NCI-H2029 (cell line): ENCODE data around the gene ABHD2.
A peak's percentile ranks its signal among the peaks of the same experiment; 100 is the strongest.

Experiments
- DNase-seq: peaks from one replicate; lab custom pipeline; 2025; lab: John Stamatoyannopoulos, UW

Gene ABHD2

DNA sequence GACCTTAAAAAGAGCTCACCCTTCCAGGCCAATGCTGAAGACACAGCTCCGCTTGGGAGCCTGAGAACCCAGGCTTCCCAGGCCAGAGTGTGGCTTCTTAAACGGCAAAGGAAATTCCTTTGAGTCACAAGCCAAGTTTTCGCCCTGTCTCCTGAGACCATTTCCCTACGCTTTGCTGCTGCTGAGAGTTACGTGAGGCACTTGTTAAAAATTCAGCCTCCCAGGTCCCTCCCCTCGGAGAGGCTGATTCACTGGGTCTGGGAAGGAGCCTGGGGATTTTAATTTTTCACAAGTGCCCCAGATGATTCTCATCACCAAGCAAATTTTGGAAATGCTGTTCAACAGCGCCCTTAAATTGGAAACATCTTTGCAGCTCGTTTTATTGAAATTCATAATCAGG, 107.6 kb downstream of the ABHD2 start:
- DNase-seq = no peak

DNA sequence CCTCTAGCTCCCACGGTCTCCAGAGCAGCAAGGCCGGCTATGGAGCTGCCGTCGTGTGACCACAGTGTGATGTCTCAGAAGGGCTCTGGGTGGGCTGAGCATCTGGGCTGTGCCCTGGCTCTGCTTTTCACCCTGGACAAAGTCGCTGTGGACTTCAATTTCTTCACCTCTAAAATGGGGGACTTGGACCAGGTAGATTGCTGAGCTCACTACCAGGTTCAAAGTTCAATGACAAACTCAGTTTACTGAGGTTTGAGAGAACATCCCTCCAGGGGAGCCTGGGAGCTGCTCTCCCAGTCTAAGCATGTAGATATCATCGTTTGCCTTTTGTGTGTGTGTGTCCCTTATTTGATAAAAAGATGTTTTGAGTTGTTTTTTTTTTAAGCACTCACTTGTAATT, 108.0 kb downstream of the ABHD2 start:
- DNase-seq = no peak

DNA sequence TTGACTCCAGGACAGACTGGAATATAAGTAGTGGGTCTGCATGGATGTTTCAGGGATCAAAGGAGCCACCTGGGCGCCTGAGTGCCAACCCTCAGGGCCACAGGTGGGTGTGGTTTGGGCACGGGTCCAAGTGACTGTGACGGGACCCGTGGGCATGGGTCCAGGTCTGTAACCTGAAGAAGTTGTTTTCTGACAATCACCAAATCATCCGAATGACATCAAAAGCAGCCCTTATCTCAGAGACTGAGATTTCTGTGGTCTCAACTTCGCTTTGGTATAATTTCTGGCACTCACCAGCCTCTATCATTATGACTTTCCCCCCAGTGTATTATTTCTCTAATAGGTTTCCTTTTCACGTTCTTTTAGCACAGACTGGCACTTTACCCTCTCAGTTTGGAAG, 108.7 kb downstream of the ABHD2 start:
- peak; percentile 63 for DNase-seq

DNA sequence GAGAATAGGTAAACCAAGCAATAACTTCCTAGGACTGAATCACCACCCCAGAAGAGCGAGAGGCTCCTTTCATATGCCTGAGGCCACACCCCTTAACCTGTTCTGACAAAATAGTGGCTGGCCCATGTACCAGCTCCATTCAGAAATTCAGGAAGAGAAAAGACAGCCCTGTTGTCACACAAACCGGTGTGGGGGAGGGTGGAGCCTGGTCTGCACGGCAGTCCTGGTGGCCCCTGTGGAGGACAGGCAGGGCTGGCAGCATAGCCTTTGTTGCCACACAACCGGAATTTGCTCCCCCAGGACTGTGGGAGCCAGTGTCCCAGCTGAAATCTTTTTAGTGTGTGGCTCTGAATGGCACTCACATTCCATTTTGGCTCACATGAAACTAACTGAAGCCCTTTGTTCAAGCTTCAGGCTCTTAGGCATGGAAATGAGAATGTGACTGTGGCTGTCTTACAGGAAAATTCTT, 109.3 kb downstream of the ABHD2 start:
- DNase-seq = peak; percentile 42

DNA sequence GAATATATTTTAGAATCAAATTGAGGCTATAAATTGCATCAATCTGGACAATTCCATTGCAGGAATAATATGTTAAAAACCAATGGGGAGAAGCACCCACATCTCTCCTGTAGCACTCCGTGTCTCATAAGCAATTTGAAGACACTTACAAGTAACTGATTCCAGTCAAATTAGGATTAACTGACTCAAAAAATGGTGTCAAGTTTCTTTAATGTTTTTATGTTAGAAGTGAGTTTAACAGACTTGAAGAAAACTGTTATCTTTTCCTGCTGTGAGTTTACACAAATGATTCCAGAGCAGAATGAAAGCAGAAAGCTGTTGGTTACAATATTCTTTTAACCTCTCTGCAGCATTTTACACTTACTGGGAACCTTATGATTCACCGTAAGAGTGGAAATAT, 109.9 kb downstream of the ABHD2 start:
- no peak for DNase-seq

DNA sequence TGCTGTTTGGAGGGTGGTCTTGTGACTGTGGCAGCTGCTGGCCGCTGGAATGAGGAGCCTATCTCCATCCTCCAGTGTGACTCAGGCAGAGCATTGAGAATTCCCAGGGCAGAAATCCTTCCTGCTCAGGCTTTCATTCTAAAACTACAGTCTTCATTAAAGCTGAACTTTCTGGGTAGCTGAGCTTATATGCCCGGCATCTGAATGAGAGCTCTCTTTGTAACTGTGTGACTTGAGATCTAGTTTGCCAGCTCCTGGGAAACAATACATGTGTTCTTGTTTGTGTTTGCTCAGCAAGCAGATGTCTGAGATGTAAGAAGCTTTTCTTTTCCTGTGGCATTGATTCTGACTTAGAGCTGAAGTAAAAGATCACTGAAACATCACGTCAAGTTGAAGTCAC, 110.7 kb downstream of the ABHD2 start:
- no peak for DNase-seq

DNA sequence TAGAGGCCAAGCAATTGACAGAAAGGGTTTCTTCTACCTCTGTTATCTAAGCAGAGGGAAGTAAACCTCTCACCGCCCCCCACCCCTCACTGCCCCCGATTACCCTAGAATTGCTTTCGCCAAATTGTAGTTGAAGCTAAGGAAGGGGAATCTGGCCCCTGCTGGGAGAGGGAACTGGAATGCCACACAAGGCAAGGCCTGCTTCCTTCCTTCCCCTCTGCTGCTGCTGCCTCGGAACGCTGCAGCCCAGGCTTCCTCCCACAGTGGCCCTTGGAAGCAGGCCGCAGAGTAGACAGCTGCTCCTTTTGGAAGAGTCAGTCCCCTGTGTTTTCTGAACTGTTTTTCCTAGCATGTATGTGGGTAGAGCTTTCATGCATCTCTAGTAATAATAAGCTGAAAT, 111.5 kb downstream of the ABHD2 start:
- DNase-seq = no peak

DNA sequence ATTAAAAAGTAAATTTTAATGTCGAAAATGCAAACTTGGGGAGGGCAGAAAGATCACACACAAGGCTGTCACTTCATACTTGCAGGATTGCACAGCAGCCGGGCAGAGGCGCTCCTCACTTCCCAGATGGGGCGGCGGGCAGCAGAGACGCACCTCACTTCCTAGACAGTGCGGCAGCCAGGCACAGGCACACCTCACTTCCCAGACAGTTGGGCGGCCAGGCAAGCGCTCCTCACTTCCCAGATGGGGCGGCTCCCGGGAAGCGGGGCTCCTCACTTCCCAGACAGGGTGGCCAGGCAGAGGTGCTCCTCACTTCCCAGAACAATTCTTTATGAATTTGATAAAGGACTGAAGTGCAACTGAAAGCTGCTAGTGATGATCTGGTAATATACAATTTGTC, 111.9 kb downstream of the ABHD2 start:
- no peak for DNase-seq

DNA sequence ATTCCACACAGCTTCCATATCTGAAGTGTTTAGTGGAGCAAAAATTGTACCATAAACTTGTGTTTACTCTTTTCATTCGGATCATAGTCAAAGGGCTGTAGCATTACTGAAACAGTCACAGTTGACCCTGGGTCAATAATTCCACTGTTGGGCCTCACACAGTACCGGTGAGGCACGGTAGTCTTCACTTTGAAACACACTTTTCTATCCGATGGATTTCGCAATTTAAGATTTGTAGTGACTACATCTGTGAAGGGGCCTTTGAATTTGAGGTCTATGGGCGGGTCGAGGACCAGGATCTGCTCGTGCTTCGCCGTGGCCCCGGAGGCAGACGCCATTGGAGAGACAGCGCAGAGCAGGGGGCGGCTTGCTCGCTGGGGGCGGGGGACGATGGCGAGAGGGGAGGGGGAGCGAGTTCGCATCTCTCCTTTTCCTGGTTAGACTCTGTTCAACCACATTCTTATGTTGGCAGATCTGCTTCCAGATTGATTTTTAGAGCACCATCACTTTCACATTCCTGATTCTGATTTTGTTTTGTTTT, 113.3 kb downstream of the ABHD2 start:
- DNase-seq = no peak

DNA sequence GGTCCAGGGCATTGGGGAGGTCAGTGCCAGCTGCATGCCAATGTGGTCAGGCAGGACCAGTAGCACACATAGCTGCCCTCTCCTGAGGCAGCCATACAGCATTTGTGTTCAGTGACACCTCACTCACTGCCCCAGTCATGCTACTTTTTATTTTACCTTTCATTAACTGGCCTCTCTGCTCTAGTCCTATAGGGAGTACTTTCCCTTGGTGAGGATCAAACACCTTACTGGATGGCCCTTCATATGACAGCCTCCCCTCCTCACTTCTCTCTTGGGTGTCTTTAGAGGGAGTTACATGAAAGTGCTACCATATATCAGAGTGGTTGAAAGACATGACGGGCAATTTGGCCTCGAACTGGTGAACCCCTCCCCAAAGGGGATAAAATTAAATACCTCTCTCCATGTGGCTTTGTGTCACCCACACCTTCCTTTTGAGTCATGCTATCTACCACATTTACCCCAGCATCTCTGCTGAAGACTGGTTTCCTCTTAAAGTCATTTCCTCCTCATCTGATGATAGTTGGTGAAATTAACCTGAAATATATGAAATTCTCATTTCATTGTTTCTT, 115.5 kb downstream of the ABHD2 start:
- no peak for DNase-seq

DNA sequence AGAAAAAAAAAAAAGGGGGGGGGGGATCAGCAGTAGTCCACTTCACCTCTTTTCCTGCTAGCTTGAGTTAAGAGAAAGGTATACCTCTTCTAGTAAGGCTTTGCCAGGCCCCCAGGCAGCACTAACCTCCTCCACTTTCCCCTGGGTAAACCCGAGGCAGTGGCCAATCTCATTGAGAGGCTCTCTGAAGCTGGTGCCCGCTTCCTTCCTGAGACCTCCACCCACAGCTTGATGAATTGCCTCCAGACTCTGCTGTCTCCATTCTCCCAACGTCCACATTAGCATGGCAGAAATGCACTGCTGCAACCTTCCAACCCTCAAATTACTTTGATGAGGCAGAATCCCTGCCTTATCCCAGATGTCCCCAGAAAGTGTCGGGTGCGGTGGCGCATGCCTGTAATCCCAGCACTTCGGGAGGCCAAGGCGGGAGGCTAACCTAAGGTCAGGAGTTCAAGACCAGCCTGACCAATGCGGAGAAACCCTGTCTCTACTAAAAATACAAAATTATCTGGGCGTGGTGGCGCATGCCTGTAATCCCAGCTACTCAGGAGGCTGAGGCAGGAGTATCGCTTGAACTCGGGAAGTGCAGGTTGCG, 117.8 kb downstream of the ABHD2 start:
- DNase-seq = no peak

DNA sequence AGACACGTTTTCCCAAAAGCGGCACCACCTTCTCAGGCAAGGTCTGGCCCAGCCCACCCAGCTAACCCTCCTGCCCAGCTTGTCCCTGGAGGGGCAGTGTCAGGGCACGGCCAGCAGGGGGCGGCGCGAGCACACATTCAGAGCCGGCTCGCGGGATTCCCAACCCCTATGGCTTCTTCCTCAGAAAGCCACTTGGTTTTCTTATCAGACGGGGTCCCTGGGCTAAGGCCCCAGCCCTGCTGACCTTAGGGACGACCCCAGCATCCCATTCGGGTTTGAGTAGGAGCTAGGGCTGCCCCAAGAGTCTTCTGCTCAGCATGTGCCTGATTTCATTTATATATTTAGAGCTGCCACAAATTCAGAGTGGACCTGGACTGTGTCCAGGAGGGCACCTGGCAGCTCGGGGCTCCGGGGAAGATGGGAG, 118.7 kb downstream of the ABHD2 start:
- peak; percentile 24 for DNase-seq

DNA sequence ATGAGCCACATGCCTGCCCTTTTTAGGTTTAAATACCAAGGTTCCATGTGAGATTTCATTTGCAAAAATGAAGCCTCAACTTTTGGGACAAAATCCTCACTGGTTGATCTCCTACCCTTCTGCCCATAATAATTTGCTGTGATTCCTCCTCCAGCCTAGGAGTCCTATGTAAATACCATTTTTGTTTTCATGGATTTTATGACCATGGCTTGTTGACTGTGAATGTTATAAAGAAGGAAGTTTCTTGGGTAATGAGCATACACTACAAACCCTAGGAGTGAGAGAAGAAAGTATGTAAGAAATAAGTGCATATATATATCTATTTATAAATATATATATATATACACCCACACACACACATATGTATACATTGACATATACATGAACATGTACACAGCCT, 120.0 kb downstream of the ABHD2 start:
- no peak for DNase-seq

DNA sequence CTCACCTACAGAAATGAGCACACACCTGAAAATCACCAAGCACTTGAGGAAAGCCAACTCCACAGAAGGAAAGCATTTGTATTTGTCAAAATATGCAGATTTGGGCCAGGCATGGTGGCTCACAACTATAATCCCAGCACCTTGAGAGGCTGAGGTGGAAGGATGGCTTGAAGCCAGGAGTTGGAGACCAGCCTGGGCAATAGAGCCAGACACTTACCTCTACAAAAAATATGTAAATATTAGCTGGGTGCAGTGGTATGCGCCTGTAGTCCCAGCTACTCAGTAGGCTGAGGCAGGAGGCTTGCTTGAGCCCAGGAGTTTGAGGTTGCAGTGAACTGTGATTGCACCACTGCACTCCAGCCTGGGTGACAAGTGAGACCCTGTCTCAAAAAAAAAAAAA, 120.8 kb downstream of the ABHD2 start:
- DNase-seq = no peak

DNA sequence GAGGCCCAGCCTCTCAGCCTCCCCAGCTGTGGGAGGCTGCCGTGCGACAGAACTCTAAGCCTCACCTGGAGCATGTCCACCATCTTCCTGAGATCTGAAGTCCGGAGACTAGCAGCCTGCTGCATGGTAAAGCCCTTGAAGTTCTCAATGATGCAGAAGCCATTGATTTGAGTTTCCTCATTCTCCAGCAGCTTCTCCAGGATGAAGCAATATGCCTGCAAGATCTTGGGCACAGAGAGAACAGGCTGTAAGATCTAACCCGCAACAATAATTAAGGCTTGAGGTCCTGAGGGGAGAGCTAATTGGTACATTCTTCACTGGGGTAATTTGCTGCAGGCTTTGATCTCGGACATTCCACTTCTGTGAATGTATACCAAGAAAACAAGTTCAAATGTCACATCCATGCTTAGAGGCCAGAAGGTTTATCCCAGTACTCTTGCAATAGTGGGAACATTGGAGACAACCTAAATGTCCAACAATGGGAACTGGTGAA, 123.5 kb downstream of the ABHD2 start:
- no peak for DNase-seq

DNA sequence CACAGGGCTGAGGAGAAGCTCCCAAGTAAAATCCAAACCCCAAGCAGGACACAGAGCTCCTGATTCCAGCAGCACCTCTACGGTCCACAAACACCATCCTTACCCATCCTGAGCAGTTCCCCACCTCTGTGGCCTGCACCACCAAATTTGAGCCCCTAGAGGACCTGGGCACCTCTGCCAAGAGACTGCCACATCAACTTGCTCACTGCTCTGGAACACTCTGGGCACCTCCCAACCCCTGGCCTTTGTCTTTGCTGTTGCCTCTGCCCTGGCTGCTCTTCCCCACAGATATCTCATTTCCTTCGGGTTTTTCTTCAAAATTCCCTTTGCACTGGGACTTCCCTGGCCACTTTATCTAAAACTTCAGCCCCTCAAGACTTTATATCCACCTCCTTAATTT, 127.4 kb downstream of the ABHD2 start:
- no peak for DNase-seq

DNA sequence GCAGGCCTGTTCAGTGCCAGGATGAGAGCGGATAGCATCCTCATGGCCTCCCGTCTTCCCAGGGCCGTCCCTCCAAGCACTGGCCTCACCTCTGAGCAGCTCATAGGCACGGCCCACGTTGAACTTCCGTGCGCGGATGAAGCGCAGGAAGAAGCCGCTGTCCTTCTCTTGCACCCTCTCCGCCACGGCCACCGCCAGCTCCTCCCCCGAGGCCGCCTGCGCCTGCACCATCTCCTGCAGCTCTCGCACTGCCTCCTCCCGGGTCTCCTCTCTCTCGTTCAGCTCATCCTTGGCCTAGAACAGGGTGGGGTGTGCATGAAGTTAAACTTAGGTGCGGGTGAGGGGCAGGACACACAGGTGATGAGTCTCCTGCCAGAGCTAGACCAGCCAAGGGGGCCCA, 128.8 kb downstream of the ABHD2 start:
- no peak for DNase-seq

DNA sequence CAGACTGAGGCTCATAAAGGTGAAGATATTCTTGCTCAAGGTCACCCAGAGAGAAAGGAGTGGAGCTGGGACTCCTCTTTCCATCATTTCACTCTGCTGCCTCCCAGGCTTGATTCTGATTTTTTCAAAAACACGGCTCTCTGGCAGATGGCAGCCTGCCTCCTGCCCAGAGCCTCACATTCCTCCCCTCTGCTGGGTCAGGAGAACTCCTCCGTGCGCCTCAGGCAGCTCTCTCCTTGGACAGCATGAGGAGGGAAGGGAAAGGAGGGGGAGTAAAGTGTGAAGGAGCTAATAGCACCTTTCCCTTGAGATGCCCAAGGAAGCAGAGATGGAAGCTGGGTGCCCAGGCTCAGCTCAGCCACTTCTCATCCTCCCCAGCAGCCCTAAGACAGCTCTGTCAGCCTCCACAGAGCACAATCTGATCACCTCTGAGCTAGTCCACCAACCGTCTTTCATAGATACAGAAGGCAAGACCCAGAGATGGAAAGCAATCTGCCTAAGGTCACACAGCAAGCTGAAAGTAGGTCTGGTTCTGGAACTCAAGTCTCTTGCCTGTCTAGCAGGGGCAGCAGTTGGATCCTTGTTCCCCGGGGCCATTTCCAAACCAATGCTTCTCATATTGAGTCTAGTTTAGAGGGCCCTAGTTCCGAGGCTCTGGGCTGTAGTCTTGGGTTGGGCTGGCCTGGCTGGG, 129.6 kb downstream of the ABHD2 start:
- DNase-seq = no peak

DNA sequence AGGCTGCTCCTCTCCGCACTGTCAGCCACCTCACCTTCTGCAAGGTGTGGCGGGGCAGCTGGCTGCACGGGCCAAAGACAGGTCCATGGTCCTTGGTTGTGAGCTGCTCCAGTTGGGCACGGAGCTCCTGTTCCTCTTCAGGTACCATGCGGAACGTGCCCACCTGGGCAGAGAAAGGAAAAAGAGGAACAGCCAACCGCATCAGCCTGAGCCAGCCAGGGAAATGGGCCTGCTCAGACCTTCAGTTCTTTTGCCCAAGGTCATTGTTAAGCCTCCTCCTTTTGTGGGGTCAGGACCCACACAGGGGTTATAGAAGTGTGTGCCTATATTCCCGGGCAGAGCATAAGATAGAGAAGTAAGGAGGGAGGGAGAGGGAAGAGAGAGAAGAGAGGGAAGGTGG, 130.3 kb downstream of the ABHD2 start:
- DNase-seq = no peak

DNA sequence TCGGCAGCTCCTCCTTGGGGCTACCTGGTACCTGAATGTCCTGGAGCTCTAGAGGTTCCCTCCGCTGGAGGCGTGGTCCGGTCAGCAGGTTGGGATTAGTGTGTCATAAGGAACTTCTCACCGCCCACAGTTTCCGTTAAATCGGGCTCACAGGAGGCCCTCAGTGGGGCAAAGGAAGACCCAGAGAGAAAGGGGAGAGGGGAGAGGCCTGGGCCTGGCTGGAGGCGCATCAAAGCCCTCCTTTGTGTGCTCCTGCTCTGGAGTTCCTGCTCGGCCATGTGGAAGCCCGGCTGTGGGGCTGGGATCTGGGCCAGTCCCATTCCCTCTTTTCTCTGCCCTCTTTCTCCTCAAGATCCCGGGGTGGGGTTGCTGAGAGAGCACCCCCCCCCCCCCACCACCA, 133.3 kb downstream of the ABHD2 start, which contains the start of gene RLBP1:
Gene RLBP1, minus strand, starts transcription at position 37 of the 400 bp plus-strand sequence. CDS start 2,604 bp downstream, outside the sequence.
- no peak for DNase-seq

DNA sequence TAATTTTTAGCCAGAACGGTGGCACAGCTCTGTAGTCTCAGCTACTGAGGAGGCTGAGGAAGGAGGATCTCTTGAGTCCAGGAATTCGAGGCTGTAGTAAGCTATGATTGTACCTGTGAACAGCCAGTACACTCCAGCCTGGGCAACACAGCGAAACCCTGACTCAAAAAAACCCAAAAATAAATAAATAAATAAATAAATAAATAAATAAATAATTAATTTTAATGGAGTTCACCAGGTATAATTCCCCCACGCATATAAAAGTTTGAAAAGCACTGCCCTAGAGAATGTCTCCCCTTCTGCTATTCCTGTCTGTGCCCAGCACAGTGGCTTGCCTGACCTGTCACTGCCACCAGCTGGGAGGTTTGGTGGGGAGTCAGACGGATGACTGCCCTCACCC, 137.3 kb downstream of the ABHD2 start:
- DNase-seq = no peak

DNA sequence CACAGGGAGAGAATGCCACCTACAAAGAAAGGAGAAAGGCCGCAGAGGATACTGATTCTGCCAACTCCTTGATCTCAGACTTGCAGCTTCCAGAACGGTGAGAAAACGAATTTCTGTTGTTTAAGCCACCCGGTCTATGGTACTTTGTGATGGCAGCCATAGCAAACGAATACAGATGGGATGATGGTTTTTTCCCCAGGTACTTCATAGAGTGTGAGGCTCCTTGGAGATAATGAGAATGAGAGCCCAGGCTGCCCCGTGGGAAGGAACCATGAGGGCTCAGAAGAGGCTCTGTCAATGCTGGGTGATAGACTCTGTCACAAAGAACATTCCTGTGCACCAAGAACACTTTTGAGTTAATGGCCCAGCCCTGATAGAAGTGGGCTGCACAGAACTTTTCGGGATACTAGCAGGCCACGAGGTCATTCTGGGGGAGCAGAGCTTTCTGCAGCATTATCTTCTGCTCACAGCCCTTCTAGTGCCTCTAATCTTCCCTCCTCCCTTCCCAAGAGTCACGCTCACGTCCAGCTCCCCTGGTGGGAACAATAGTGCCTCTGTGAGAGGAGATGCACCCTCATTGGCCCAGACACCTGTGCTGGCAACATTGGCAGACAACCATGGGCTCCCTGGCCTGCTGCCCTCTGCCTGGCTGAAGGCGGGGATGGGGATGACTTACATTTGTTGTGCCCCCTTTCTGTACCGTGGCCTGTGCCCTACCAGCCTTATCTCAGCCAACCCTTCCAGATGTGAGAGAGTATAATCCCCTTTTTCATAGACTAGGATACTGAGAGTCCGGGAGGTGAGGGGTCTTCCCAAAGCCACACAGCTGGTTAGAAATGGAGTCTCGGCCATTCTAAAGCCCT, 138.3 kb downstream of the ABHD2 start:
- no peak for DNase-seq
